ENCODE data around the gene CD84. TPM values are rescaled to one million over a fixed set of nuclear protein-coding genes. Genes with fewer than 3 reads are reported as not detected.

The CD84 gene
- polyA plus RNA-seq, 3 donors = 14.5 to 33.5 (median 31.8) TPM

- peaks cover 7% of the 10 kb centered on the region for H3K4me1 Mint-ChIP-seq
Observed at GRCh38 chr1:160607011-160607671, 27.8 kb upstream of the CD84 start.

GRCh38 chr1:160606611-160607010 is 27.3 kb upstream of the CD84 start:
- Histone ChIP-seq H3K79me2 (ENCODE audit: insufficient read depth, low read length) (no peaks in the 10 kb centered on the region), H3K4me3 (replicated peaks in 1 of 3; ENCODE audit: low read depth in 2 of 3, low read length in 3 of 3) (no peak overlapping the region), H3K9ac (ENCODE audit: insufficient read depth, low read length, poor library complexity, severe bottlenecking) (no peak overlapping the region), H3K27me3 (ENCODE audit: control insufficient read depth in 2 of 2, insufficient read depth in 2 of 2, low read length in 2 of 2) (no peaks in the 10 kb centered on the region), H3K36me3 (replicated peaks in 1 of 2; ENCODE audit: control insufficient read depth in 1 of 2, insufficient read depth in 2 of 2, low read length in 2 of 2) (no peaks in the 10 kb centered on the region), H3K4me2 (replicated peaks; ENCODE audit: extremely low read depth, low read length, poor library complexity, severe bottlenecking) (no peak overlapping the region), H3K9me3 (replicated peaks in 1 of 2; ENCODE audit: control insufficient read depth in 1 of 2, insufficient read depth in 1 of 2, low read length in 2 of 2) (peaks cover 3 to 4% of the 10 kb centered on the region in 2 donors), H4K20me1 (ENCODE audit: insufficient read depth, low read length) (no peaks in the 10 kb centered on the region), H2AFZ (ENCODE audit: insufficient read depth, low read depth, low read length, poor library complexity, severe bottlenecking) (no peak overlapping the region), H3K27ac (ENCODE audit: low read depth in 1 of 2, low read length in 2 of 2) (no peak overlapping the region), H3K4me1 (ENCODE audit: control insufficient read depth in 1 of 2, insufficient read depth in 2 of 2, low read length in 2 of 2) (no peaks in the 10 kb centered on the region)
- H3K9me3 Mint-ChIP-seq = peaks cover 4 to 23% (median 15%) of the 10 kb centered on the region in 7 donors
- DNase-seq = no peak
- H3K36me3 Mint-ChIP-seq = peaks cover 0 to 6% of the 10 kb centered on the region in 2 donors
- intact Hi-C loops (cut with micrococcal nuclease) = loop anchor here (1.0 to 5.0 kb wide), 4 partner anchors 59 to 178 kb away; no protein-coding TSS in a partner anchor
- WGBS (ENCODE audit: insufficient coverage) = 100% methylated on average over 1 of the region's 1 CpG
- H3K4me1 Mint-ChIP-seq = peaks cover 7% of the 10 kb centered on the region
- H3K27me3 Mint-ChIP-seq (ENCODE audit: low read depth in 3 of 3) = no peaks in the 10 kb centered on the region
- TF ChIP-seq CTCF (IDR thresholded peaks at IDR 0.05) = no peak
- H3K4me3 Mint-ChIP-seq = no peak overlapping the region
- peak overlapping the region in 1 of 7 donors; percentile 55 for H3K27ac Mint-ChIP-seq

More at GRCh38 chr1:160607011-160607671, 27.8 kb upstream of the CD84 start:
- TF ChIP-seq CTCF (IDR thresholded peaks at IDR 0.05) = peak; percentile 82
- Histone ChIP-seq H2AFZ (ENCODE audit: insufficient read depth, low read depth, low read length, poor library complexity, severe bottlenecking) (no peak overlapping the region), H3K9ac (ENCODE audit: insufficient read depth, low read length, poor library complexity, severe bottlenecking) (no peak overlapping the region), H3K27me3 (ENCODE audit: control insufficient read depth in 2 of 2, insufficient read depth in 2 of 2, low read length in 2 of 2) (no peaks in the 10 kb centered on the region), H3K9me3 (replicated peaks in 1 of 2; ENCODE audit: control insufficient read depth in 1 of 2, insufficient read depth in 1 of 2, low read length in 2 of 2) (peaks cover 0 to 3% of the 10 kb centered on the region in 2 donors), H3K79me2 (ENCODE audit: insufficient read depth, low read length) (no peaks in the 10 kb centered on the region), H3K4me3 (replicated peaks in 1 of 3; ENCODE audit: low read depth in 2 of 3, low read length in 3 of 3) (no peak overlapping the region), H3K4me1 (ENCODE audit: control insufficient read depth in 1 of 2, insufficient read depth in 2 of 2, low read length in 2 of 2) (no peaks in the 10 kb centered on the region), H4K20me1 (ENCODE audit: insufficient read depth, low read length) (no peaks in the 10 kb centered on the region), H3K36me3 (replicated peaks in 1 of 2; ENCODE audit: control insufficient read depth in 1 of 2, insufficient read depth in 2 of 2, low read length in 2 of 2) (no peaks in the 10 kb centered on the region), H3K4me2 (replicated peaks; ENCODE audit: extremely low read depth, low read length, poor library complexity, severe bottlenecking) (no peak overlapping the region), H3K27ac (ENCODE audit: low read depth in 1 of 2, low read length in 2 of 2) (no peak overlapping the region)
- no peaks in the 10 kb centered on the region for H3K27me3 Mint-ChIP-seq (ENCODE audit: low read depth in 3 of 3)
- H3K36me3 Mint-ChIP-seq = peaks cover 0 to 5% of the 10 kb centered on the region in 2 donors
- DNase-seq = peak; percentile 79 to 89 (median 88)
- peaks cover 4 to 18% (median 11%) of the 10 kb centered on the region in 7 donors for H3K9me3 Mint-ChIP-seq
- intact Hi-C loops (cut with micrococcal nuclease) = loop anchor here (1.0 to 5.0 kb wide), 4 partner anchors 60 to 178 kb away; no protein-coding TSS in a partner anchor
- H3K4me3 Mint-ChIP-seq = no peak overlapping the region
- peak overlapping the region in 1 of 7 donors; percentile 55 for H3K27ac Mint-ChIP-seq
- WGBS (ENCODE audit: insufficient coverage) = 50% methylated on average over 2 of the region's 3 CpGs

Data from CD14-positive monocyte (primary cell).